ENCODE results near the gene SYNJ1. TPM values are rescaled to one million over a fixed set of nuclear protein-coding genes. Genes with fewer than 3 reads are reported as not detected.
"Not testable (repeated sequence)": the region's sequence is repeated elsewhere in the genome, so short reads cannot be mapped to it uniquely, and the experiment has no call there.

The SYNJ1 gene
- total RNA-seq, 2 experiments from 2014 or later, result 16.1 to 21.1 TPM

DNA sequence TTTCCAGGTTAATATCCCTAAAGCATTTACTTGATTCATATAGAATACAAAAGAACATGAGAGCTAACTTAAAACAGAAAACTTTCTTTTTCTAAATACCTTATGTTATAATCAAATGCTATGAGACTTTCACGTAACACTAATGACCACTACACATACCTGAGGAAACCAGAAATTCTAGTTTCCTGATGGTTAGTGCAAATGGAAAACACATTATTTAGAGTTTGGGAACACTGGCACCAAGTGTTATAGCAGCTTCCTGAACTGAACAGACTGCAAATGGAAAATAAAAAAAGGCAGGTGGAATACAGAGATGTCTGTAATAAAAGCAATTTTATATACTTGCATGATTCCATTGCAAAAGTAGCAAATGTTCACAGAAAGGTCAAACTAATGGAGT lies 28.3 kb upstream of the SYNJ1 start:
- Mint-ChIP-seq H3K27ac (no peak overlapping the region), H3K4me3 (no peak overlapping the region), H3K27me3 (no peaks in the 10 kb centered on the region), H3K36me3 (ENCODE audit: low read depth) (peaks cover 72% of the 10 kb centered on the region), H3K4me1 (peaks cover 11% of the 10 kb centered on the region), H3K9me3 (no peaks in the 10 kb centered on the region)
- no peak for DNase-seq
- ChIA-PET CTCF (interaction anchor here (1.0 to 1.2 kb wide), 2 partner anchors 9 to 24 kb away, joined by 3 to 4 read pairs; no protein-coding TSS in a partner anchor), POLR2A (no interaction called here)

DNA sequence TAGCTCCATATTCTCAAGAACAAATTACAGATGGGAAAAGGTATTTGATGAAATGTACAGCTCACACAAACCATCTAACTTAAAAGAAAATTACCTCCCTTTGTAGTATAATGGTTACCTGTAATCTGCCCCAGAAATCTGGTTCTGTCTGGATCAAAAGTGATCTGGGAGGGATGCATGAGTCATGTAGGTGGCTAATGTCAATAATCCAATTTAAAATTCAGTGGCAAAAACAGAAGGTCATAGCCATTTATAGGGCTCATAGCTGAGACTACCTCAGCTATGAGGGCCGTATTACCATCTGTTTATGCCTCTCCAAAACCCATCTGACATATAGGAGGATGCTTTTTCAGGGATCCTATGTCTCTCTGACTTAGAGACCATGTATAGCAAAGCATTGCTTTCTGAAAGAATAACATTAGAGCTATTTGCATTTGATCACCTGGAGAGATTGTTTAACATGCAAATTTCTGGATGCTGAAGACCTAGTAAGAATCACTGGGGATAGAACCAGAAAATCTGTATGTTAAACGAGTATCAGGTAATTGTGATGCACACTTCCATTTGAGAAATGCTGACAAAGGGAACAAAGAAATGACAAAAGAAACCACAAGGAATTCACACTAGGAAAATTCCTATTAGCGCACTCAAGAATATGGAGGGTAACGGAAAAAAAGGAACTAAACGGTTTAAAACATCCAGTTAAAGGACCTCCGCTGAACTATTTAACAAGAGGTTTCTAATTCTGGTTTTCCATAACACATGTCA lies 26.2 kb upstream of the SYNJ1 start:
- peaks cover 11% of the 10 kb centered on the region for H3K4me1 Mint-ChIP-seq
- no peaks in the 10 kb centered on the region for H3K27me3 Mint-ChIP-seq
- H3K4me3 Mint-ChIP-seq, result no peak overlapping the region
- no peak overlapping the region for H3K27ac Mint-ChIP-seq
- peaks cover 71% of the 10 kb centered on the region for H3K36me3 Mint-ChIP-seq (ENCODE audit: low read depth)
- DNase-seq, result no peak
- ChIA-PET CTCF (interaction anchor here (1.8 to 2.8 kb wide), 3 partner anchors 10 to 26 kb away, joined by 7 to 15 read pairs (median 9); partner anchors contain the start of genes PAXBP1 and SYNJ1), POLR2A (interaction anchor here (0.6 kb wide), 1 partner anchor 19 kb away, joined by 3 read pairs; no protein-coding TSS in a partner anchor)
- no peaks in the 10 kb centered on the region for H3K9me3 Mint-ChIP-seq

DNA sequence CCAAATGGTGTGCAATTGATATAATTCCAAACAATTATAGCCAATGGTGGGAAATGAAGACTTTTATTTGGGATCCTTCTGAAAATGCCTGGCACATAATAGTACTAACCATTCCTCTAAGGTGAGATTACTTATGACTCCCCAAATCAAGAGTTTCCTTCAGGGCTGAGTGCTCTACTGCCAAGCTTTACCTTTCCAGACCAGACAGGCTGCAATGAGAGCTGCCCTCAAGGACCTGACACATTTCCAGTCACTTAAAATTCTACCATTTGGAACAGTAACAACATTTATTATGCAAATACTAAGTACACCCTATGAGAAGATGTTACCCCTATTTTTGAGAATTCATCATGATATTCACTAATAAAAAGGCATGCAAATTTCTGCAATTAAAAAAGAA lies 22.6 kb upstream of the SYNJ1 start:
- H3K36me3 Mint-ChIP-seq (ENCODE audit: low read depth), result peaks cover 82% of the 10 kb centered on the region
- no peaks in the 10 kb centered on the region for H3K9me3 Mint-ChIP-seq
- H3K27me3 Mint-ChIP-seq, result no peaks in the 10 kb centered on the region
- no peak overlapping the region for H3K27ac Mint-ChIP-seq
- H3K4me1 Mint-ChIP-seq, result peaks cover 26% of the 10 kb centered on the region
- ChIA-PET CTCF (no interaction called here), POLR2A (no interaction called here)
- DNase-seq, result no peak
- H3K4me3 Mint-ChIP-seq, result no peak overlapping the region

DNA sequence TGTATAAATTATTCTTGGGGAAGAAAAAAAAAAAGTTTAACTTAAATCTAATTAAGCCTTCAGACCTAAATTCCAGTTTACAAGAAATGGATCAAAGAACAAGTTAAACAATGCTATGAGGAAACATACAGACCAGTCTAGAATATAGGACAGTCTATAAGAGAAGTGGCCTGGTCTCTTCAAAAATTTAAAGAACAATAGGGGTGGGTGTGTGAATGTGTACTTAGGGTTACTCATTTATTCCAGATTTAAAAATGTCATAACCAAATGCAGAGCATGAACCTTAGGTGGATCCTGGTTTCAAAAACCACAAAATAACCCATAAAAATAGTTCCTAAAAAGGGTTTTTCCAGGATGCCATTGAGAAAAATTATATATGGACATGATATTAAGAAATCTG lies 21.8 kb upstream of the SYNJ1 start:
- no peak overlapping the region for H3K27ac Mint-ChIP-seq
- no peaks in the 10 kb centered on the region for H3K27me3 Mint-ChIP-seq
- ChIA-PET POLR2A (no interaction called here), CTCF (interaction anchor here (0.7 kb wide), 1 partner anchor 26 kb away, joined by 3 read pairs; no protein-coding TSS in a partner anchor)
- peaks cover 82% of the 10 kb centered on the region for H3K36me3 Mint-ChIP-seq (ENCODE audit: low read depth)
- no peak for DNase-seq
- no peaks in the 10 kb centered on the region for H3K9me3 Mint-ChIP-seq
- peaks cover 26% of the 10 kb centered on the region for H3K4me1 Mint-ChIP-seq
- H3K4me3 Mint-ChIP-seq, result no peak overlapping the region

DNA sequence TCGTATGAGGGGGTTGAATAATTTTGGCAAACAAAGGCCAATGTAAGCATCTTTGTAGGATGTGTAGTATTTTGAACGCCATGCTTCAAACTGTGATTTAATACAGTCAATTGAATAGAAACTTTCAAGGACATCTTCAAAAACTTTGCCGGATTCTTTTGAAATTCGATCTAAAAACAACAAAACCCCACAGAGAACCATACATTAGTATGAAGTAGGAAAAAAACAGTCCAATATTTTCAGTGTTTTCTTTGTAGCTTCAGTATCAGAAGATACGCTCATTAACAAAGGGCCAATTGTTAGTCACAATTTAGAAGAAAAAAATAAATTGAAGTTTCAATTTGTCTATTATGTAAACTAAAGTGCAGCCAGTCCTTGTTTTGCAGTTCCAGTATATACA lies 20.7 kb upstream of the SYNJ1 start:
- CTCF ChIA-PET, result interaction anchor here (0.6 to 1.4 kb wide), 5 partner anchors 9 to 47 kb away, joined by 3 to 9 read pairs (median 4); partner anchors contain the start of gene PAXBP1
- Mint-ChIP-seq H3K27me3 (no peaks in the 10 kb centered on the region), H3K4me3 (no peak overlapping the region), H3K36me3 (ENCODE audit: low read depth) (peaks cover 81% of the 10 kb centered on the region), H3K27ac (no peak overlapping the region), H3K4me1 (peaks cover 24% of the 10 kb centered on the region), H3K9me3 (no peaks in the 10 kb centered on the region)
- no peak for DNase-seq
- POLR2A ChIA-PET, result no interaction called here

DNA sequence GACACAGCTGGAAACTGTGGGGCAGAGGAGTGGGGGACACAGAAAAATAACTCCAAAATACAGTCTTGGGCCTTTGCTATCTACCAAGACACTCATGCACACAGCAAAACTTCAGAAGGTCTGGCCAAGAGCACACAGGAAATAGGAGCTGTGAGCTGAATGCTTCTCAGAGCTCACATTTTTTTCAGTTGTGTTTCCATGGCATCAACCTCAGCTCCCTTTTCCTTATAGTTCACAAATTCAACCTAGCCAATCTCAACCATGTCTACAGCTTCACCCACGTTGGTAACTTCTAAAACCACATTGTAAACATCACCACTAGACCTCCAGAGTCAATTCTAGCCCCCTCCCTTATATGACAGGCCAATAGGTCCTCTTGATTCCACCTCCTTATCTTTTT lies 19.6 kb upstream of the SYNJ1 start:
- no peak for DNase-seq
- H3K27me3 Mint-ChIP-seq, result no peaks in the 10 kb centered on the region
- POLR2A ChIA-PET, result interaction anchor here (0.6 kb wide), 1 partner anchor 663 kb away, joined by 6 read pairs; no protein-coding TSS in a partner anchor
- H3K36me3 Mint-ChIP-seq (ENCODE audit: low read depth), result peaks cover 87% of the 10 kb centered on the region
- CTCF ChIA-PET, result interaction anchor here (1.2 to 2.1 kb wide), 5 partner anchors 8 to 24 kb away, joined by 3 to 9 read pairs (median 4); partner anchors contain the start of gene PAXBP1
- peaks cover 23% of the 10 kb centered on the region for H3K4me1 Mint-ChIP-seq
- no peak overlapping the region for H3K27ac Mint-ChIP-seq
- H3K9me3 Mint-ChIP-seq, result no peaks in the 10 kb centered on the region
- no peak overlapping the region for H3K4me3 Mint-ChIP-seq

DNA sequence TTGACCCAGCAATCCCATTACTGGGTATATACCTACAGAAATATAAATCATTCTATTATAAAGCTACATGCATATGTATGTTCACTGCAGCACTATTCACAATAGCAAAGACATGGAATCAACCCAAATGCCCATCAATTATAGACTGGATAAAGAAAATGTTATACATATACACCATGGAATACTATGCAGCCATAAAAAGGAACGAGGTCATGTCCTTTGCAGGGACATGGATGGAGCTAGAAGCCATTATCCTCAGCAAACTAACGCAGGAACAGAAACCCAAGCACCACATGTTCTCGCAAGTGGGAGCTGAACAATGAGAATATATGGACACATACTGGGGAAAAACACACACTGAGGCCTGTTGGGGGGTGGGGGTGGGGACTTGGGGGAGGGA lies 18.9 kb upstream of the SYNJ1 start:
- H3K27ac Mint-ChIP-seq, DNase-seq, H3K27me3 Mint-ChIP-seq, H3K4me3 Mint-ChIP-seq, H3K9me3 Mint-ChIP-seq, POLR2A ChIA-PET: not testable (repeated sequence)
- H3K4me1 Mint-ChIP-seq, result peaks cover 21% of the 10 kb centered on the region
- CTCF ChIA-PET, result interaction anchor here (1.2 to 2.1 kb wide), 3 partner anchors 9 to 25 kb away, joined by 3 to 8 read pairs (median 4); partner anchors contain the start of gene PAXBP1
- peaks cover 84% of the 10 kb centered on the region for H3K36me3 Mint-ChIP-seq (ENCODE audit: low read depth)

DNA sequence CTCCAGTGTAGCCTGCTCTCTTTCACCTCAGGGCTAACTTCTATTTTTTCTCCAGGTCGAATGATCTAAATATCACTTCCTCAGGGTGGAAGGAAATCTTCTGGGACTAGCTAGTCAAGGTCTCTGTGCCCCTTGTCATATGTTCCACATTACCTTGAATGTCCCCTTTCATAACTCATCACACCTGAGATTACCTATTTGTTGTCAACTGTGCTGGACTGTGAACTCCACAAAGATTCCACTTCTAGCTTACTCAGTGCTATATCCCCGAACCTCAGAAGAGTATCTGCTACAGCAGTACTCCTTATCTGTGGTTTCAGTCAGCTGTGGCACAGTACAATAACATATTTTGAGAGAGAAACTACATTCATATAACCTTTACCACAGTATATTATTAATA lies 14.6 kb upstream of the SYNJ1 start:
- H3K4me1 Mint-ChIP-seq, result peaks cover 11% of the 10 kb centered on the region
- ChIA-PET CTCF (no interaction called here), POLR2A (no interaction called here)
- H3K9me3 Mint-ChIP-seq, result no peaks in the 10 kb centered on the region
- no peak overlapping the region for H3K4me3 Mint-ChIP-seq
- no peak overlapping the region for H3K27ac Mint-ChIP-seq
- no peaks in the 10 kb centered on the region for H3K27me3 Mint-ChIP-seq
- H3K36me3 Mint-ChIP-seq (ENCODE audit: low read depth), result peaks cover 79% of the 10 kb centered on the region
- DNase-seq, result no peak

DNA sequence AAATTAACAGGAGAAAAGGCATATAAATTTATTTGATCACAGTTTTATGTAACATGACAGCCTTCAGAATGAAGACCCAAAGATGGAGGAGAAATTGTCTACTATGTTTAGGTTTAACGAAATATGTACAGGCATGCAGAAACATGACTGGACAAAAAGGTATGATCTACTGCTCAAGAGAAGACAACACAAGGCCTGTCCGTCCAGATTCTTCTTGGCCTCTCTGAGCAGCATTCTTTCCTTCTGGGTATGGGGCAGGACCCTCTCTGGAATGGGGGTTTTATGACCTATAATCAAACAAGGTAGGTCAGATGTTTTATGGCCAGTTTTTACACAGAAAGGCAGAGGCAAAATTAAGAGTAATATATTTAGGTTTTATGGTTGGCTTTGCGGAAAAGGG lies 13.5 kb upstream of the SYNJ1 start:
- H3K27ac Mint-ChIP-seq, result no peak overlapping the region
- H3K4me3 Mint-ChIP-seq, result no peak overlapping the region
- no peaks in the 10 kb centered on the region for H3K9me3 Mint-ChIP-seq
- no peaks in the 10 kb centered on the region for H3K27me3 Mint-ChIP-seq
- ChIA-PET CTCF (no interaction called here), POLR2A (no interaction called here)
- peaks cover 2% of the 10 kb centered on the region for H3K4me1 Mint-ChIP-seq
- no peak for DNase-seq
- peaks cover 74% of the 10 kb centered on the region for H3K36me3 Mint-ChIP-seq (ENCODE audit: low read depth)

DNA sequence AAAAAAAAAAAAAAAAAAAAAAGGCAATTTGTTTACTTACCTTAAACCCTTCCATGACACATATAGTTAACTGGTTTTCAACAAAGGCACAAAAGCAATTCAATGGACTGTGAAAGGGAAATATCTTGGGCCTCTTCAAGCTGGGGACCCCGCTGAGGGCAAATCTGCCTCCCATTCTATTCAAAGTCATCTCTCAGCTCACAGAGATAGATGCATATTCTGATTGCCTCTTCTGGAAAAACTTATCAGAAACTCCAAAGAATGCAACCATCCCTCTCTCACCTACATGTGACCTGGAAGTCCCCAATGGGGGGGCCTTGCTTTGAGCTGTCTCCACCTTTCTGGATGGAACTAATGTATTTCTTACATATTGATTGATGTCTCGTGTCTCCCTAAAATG lies 12.1 kb upstream of the SYNJ1 start:
- H3K9me3 Mint-ChIP-seq, result no peaks in the 10 kb centered on the region
- peaks cover 72% of the 10 kb centered on the region for H3K36me3 Mint-ChIP-seq (ENCODE audit: low read depth)
- no peak overlapping the region for H3K4me3 Mint-ChIP-seq
- no peak for DNase-seq
- ChIA-PET POLR2A (no interaction called here), CTCF (interaction anchor here (2.2 kb wide), 1 partner anchor 8 kb away, joined by 9 read pairs; no protein-coding TSS in a partner anchor)
- no peaks in the 10 kb centered on the region for H3K27me3 Mint-ChIP-seq
- no peaks in the 10 kb centered on the region for H3K4me1 Mint-ChIP-seq
- H3K27ac Mint-ChIP-seq, result no peak overlapping the region

DNA sequence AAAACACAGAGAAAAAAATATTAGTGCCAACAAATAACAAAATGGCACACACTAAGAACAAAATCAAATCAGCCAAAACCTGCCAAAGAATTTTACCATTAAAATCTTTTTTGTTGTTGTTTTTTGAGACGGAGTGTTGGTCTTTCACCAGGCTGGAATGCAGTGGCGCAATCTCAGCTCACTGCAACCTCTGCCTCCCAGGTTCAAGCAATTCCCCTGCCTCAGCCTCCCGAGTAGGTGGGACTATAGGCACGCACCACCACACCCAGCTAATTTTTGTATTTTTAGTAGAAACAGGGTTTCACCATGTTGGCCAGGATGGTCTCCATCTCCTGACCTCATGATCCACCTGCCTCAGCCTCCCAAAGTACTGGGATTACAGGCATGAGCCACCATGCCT lies 8.3 kb upstream of the SYNJ1 start:
- Mint-ChIP-seq H3K36me3 (ENCODE audit: low read depth) (peaks cover 62% of the 10 kb centered on the region), H3K4me1 (peaks cover 15% of the 10 kb centered on the region)
- not testable (repeated sequence) for H3K27ac Mint-ChIP-seq, DNase-seq, H3K9me3 Mint-ChIP-seq, H3K4me3 Mint-ChIP-seq, H3K27me3 Mint-ChIP-seq
- ChIA-PET CTCF (interaction anchor here (1.3 kb wide), 1 partner anchor 35 kb away, joined by 3 read pairs; the partner anchor contains the start of gene PAXBP1), POLR2A (interaction anchor here (0.8 to 1.0 kb wide), 2 partner anchors 35 to 58 kb away, joined by 3 to 5 read pairs; no protein-coding TSS in a partner anchor)

DNA sequence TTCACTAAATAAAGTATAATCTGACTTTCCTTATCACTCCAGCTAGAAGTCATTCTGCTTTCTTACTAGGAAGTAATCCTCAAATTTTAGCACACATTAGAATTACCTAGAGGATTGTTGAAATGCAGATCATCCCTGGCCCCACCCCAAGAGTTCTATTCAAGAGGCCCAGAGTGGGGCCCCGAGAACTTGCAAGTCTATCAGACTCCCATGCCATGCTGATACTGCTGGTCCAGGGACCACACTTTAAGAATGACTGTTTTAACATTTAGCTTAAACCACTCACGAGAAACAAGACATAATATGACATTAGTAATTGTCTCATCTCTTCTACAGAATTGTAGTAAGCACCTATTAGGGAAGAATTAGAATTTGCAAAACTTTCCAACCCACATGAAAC lies 7.7 kb upstream of the SYNJ1 start:
- H3K27ac Mint-ChIP-seq, result no peak overlapping the region

DNA sequence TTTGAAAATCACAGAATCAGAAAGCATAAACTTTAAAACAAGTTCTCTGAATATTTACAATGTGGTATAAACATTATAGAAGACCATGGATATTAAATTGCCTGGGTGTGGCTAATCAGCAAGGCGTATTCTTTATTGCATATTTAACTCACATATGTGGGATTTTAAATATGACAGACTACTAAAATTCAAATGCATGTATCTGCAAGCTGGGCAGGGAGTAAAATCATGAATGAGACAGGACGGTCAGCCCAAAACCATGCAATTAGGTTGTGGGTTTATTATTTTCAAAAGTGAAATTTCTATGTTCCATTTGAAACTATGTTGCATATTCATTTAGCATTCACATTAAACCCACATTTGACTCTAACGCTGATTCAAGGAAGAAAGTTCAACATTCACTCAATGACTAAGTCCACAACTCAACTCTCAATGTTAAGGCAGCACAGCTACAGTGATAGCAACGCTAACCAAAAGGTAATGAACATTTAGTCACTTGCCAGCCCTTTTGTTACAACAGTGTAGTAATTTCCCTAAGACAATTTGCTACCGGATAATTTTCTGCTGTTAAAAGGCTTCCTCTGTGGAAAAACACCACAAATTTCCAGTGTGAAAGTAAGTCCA lies 6.3 kb upstream of the SYNJ1 start:
- Mint-ChIP-seq H3K4me1 (peaks cover 27% of the 10 kb centered on the region), H3K4me3 (no peak overlapping the region), H3K36me3 (ENCODE audit: low read depth) (peaks cover 47% of the 10 kb centered on the region), H3K9me3 (peaks cover 2% of the 10 kb centered on the region), H3K27me3 (no peaks in the 10 kb centered on the region), H3K27ac (no peak overlapping the region)
- ChIA-PET POLR2A (no interaction called here), CTCF (interaction anchor here (0.7 kb wide), 1 partner anchor 13 kb away, joined by 3 read pairs; no protein-coding TSS in a partner anchor)
- no peak for DNase-seq

More for the DNA sequence above, 7.7 kb upstream of the SYNJ1 start:
- Mint-ChIP-seq H3K27me3 (no peaks in the 10 kb centered on the region), H3K36me3 (ENCODE audit: low read depth) (peaks cover 57% of the 10 kb centered on the region), H3K4me1 (peaks cover 20% of the 10 kb centered on the region), H3K9me3 (peaks cover 2% of the 10 kb centered on the region), H3K4me3 (no peak overlapping the region)
- ChIA-PET CTCF (interaction anchor here (1.3 kb wide), 1 partner anchor 36 kb away, joined by 3 read pairs; the partner anchor contains the start of gene PAXBP1), POLR2A (interaction anchor here (0.8 to 1.0 kb wide), 2 partner anchors 35 to 58 kb away, joined by 3 to 5 read pairs; no protein-coding TSS in a partner anchor)
- DNase-seq, result no peak
